GM18517 (cell line): ENCODE data around the gene SCAF8.
"Not testable (repeated sequence)": the region's sequence is repeated elsewhere in the genome, so short reads cannot be mapped to it uniquely, and the experiment has no call there.

Source experiments
- ATAC-seq: cut with Tn5 transposase; IDR thresholded peaks from one replicate; pipeline ENCODE4 v1.9.1; 2021; ENCODE audit warnings: mild to moderate bottlenecking, moderate library complexity; ENCODE audit not compliant: unreplicated experiment

Gene SCAF8

GRCh38 chr6:154733183-154733625 lies at the start of gene SCAF8:
Gene SCAF8, plus strand, starts transcription at chr6:154733416. Its CDS starts 485 bp downstream, at chr6:154733901.
- peak; percentile 75 for ATAC-seq

- peak; percentile 91 for ATAC-seq
Observed at GRCh38 chr6:154683756-154684523, 49.3 kb upstream of the SCAF8 start.

- no peak for ATAC-seq
Observed at GRCh38 chr6:154686162-154686561, 47.1 kb upstream of the SCAF8 start.

GRCh38 chr6:154689493-154690255 lies 43.5 kb upstream of the SCAF8 start:
- ATAC-seq = no peak

GRCh38 chr6:154690857-154691256 lies 42.4 kb upstream of the SCAF8 start:
- ATAC-seq = no peak

- no peak for ATAC-seq
Observed at GRCh38 chr6:154696661-154697060, 36.6 kb upstream of the SCAF8 start.

- no peak for ATAC-seq
Observed at GRCh38 chr6:154703124-154703523, 30.1 kb upstream of the SCAF8 start.

GRCh38 chr6:154705471-154706113 lies 27.6 kb upstream of the SCAF8 start:
- ATAC-seq = no peak

GRCh38 chr6:154706389-154706788 lies 26.8 kb upstream of the SCAF8 start:
- ATAC-seq = no peak

- no peak for ATAC-seq
Observed at GRCh38 chr6:154709621-154710020, 23.6 kb upstream of the SCAF8 start.

- ATAC-seq = no peak
Observed at GRCh38 chr6:154710689-154711088, 22.5 kb upstream of the SCAF8 start.

- ATAC-seq = no peak
Observed at GRCh38 chr6:154715446-154715845, 17.8 kb upstream of the SCAF8 start.

GRCh38 chr6:154716350-154716749 lies 16.9 kb upstream of the SCAF8 start:
- not testable (repeated sequence) for ATAC-seq

GRCh38 chr6:154719433-154719832 lies 13.8 kb upstream of the SCAF8 start:
- ATAC-seq = no peak

- no peak for ATAC-seq
Observed at GRCh38 chr6:154719854-154720253, 13.4 kb upstream of the SCAF8 start.

- ATAC-seq = no peak
Observed at GRCh38 chr6:154721460-154721859, 11.8 kb upstream of the SCAF8 start.

GRCh38 chr6:154726887-154727286 lies 6.3 kb upstream of the SCAF8 start:
- no peak for ATAC-seq

- ATAC-seq = no peak
Observed at GRCh38 chr6:154731296-154732218, 1.7 kb upstream of the SCAF8 start.

GRCh38 chr6:154732538-154733182 lies 556 bp upstream of the SCAF8 start:
- ATAC-seq = no peak
